ENCODE measurements around the gene LRP4.

Gene LRP4

DNA sequence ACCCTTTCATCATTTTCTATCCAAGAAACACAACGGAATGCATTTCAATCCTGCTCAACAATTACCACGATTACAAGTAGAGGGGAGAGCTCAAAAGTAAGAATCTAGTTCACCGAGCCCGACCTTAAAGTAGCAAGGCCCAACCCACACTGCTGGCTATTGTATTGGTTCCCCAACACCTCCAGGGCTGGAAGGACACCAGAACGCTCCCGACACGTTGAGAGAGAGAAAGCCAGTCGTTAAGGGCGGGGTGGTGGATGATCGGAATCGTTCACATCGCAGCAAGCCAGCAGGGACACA is 73.0 kb downstream of the LRP4 start:
- DNase-seq = no peak

DNA sequence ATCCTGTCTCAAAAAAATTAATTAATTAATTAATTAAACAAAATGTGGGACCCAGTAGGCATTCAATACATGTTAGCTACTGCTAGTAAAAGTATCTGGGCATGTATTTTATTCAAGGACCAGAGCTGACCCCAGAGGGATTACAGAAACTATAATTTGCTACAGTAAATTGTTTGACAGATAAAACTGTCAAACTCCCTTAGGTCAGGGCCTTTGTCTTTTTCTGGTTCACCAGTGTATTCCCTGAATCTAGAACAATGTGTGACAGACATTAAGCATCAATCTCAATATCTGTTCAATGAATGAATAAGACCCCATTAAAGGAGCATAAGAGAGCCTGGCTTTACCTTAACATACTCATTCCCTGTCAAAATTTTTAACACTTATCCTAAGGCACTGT is 78.2 kb downstream of the LRP4 start:
- DNase-seq = no peak

DNA sequence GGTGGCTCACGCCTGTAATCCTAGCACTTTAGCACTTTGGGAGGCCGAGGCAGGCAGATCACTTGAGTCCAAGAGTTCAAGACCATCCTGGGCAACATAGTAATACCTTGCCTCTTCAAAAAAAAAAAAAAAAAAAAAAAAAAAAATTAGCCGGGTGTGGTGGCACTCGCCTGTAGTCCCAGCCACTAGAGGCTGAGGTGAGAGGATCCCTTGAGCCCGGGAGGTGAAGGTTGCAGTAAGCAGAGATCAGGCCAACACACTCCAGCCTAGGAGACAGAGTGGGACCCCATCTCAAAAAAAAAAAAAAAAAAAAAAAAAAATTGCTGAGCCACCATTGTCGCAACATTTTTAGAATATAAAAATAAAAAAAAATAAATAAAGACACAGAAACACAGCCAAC is 79.8 kb downstream of the LRP4 start:
- DNase-seq = no peak

DNA sequence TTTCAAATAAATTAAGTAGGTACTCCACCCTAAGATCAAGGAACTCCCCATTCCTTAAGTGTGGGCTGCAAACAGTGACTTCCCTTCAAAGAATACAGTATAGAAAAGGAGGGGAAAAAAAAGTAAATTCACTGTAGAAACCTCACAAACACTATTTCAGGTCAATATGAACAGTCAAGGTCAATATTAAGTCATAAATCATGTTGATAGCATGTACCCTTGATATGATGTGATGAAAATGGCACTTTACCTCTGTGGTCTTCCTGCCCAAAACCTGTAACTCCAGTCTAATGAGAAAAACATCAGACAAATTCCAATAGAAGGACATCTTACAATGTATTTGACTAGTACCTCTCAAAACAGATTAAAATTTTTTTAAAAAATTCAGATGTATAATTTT is 80.5 kb downstream of the LRP4 start:
- DNase-seq = no peak

DNA sequence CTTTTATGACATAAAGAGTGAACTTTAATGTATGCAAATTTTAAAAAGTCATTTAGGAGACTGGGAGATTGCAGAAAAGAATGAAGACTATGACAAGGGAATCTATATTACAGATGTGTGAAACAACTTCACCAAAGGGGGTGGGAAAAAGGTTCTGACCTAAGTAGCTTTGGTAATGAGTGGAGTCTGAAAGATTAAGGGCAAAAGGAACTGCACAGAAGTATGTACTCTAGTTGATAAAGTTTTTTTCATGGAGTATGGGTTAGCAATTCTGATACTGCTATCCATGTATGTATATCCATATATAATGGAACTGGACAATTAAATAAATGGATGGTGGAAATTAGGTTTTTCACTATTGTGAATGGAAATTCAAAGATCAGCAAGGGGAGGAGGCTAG is 81.5 kb downstream of the LRP4 start:
- DNase-seq = no peak

DNA sequence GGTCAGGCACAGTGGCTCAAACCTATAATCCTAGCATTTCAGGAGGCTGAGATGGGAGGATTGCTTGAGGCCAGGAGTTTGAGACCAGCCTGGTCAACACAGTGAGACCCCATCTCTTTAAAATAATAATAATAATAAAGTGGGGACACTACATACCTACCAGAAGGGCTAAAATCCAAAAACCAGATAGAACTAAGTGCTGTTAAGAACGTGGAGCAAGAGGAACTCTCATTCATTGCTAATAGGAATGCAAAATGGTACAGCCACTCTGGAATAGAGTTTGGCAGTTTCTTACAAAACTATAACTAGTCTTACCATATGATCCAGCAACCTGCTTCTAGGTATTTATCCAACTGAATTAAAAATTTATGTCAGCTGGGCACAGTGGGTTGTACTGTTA is 81.9 kb downstream of the LRP4 start:
- no peak for DNase-seq

DNA sequence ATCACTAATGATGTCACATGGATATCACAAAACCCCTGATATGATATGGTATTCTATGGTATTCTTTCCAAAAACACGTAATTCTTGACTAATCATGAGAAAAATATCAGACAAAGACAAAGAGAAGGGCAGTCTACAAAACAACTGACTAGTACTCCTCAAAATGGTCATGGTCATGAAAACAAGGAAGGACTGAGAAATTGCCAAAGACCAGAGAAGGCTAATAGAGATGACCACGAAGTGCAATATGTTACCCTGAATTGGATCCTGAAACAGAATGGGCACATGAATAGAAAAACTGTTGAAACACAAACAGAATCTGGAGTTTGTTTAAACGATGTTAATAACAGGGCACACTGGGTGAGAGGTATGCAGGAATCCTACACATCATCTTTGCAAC is 82.5 kb downstream of the LRP4 start:
- no peak for DNase-seq

DNA sequence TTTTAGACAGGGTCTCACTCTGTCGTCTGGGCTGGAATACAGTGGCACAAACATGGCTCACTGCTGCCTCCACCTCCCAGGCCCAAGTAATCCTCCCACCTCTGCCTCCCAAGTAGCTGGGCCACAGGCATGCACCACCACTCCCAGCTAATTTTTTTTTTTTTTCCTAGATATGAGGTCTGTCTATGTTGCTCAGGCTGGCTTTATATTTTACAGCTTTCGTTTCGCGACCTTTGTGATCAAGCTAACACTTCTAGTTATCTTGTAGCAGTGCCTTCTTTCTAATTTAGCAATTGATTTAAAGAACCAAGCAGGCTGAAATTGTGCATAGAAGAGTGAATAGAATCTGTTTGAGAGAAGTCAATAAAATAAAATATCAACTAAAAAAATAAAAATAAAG is 83.5 kb downstream of the LRP4 start:
- DNase-seq = no peak

DNA sequence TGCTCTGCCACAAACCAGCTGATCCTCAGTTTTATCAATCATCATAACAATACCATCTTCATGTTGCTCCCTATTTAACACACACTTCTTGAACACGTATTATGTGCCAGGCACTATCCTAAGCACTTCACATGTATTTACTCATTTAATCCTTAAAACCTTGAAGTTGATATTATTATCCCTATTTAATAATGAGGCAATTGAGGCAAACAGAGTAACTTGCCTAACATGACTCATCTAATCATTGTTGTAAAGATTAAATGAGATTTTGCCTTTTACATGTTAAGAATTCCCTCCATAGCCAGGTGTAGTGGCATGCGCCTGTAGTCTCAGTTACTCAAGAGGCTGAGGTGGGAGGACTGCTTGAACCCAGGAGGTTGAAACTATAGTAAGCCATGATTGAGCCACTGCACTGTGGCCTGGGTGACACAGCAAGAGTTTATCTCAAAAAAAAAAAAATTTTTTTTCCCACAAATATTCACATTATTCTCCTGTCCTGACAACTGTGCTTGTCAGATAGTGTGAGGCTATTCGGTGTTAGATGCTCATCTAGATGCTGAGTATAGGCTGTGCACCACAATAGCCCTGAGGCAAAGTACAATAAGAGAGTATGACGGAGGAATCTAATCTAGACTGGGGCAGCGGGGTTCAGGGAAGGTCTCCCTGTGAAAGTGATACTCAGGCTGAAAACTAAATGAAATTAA is 85.7 kb downstream of the LRP4 start:
- no peak for DNase-seq

DNA sequence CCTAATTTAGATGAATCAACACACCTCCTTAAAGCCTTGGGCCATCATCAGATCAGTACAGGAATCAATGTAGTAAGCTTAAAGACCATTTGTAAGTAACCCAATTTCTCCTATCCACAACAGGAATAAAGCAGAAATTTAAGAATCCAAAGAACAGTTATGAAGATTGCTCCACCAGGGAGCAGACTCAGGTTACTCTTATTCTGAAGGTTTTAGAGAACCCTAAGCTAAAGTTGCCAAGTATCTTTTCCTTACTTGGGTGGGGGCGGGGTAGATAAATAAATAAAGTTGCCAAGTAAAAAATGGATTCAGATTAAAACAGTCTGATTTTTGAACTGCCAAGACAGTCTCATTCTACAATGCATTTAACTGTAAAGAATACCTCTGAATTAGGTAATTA is 90.4 kb downstream of the LRP4 start:
- no peak for DNase-seq

DNA sequence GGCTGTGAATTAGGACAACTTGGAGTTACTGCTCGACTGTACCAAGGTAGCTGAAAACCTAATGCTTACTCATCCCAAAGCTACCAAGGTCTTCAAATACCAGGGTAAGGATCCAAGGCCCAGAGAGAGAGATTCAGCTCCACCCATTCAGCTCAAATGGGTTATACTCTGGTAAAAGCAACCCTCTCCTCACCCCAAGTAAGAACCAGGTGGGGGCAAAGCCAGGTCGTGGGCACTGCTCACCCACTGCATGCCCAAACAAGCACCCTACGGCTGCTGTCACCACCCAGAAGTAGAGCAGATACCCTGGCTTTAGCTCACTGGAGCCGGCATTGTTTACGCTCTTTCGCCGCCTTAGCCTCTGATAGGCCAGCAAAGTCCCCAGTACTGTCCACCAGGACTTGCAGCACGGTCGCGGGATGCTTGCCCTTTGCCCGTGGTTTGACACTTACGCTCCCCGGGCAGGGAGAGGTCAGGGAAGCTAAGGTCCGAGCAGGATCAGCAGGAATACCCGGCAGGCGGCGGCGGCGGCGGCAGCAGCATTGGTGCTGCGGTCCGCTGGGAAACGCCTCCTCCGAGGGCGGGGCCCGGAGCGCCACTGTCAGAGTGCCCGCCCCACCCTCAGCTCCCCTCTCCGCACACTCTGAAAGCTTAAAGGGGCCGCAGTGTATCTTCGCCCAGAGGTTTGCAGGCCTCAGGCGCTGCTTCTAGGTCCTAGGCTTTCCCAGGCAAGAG is 91.9 kb downstream of the LRP4 start:
- DNase-seq = no peak

DNA sequence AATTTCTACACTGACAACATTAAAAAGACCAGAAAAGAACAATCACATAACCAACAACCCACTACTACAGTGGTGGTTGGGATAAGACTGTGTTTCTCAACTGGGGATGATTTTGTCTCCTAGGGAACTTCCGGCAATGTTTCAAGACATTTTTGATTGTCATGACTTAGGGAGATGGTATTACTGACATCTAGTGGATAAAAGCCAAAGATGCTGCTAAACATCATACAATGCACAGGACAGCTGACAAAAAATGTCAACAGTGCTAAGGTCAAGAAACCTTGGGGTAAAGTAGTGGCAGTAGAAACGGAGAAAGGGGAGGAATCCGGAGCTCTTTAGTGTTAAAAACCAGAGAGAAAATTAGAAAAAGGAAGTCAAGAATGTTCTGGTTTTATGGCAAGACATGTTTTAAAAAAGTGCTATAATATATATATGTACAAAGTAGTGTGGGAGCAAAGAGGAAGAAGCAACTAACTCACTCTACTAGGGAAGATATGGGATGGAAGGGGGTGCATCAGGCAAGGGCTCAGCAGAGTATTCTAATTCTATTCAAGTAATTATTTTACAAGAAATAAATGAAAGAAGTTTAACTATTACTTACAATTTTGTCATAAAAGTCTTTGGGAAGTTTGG is 109.4 kb downstream of the LRP4 start:
- DNase-seq = peak; percentile 11
